ENCODE data around the gene ZDHHC12. TPM values are rescaled to one million over a fixed set of nuclear protein-coding genes. Genes with fewer than 3 reads are reported as not detected.

Gene ZDHHC12
- total RNA-seq, 2 donors from 2014 or later: 69.9 to 129 TPM

- intact Hi-C loops (cut with DNase I): no loop called here
- Histone ChIP-seq H3K27ac (no peak overlapping the region), H3K9me3 (no peaks in the 10 kb centered on the region), H3K9ac (ENCODE audit: low read depth in 2 of 2, low read length in 2 of 2) (no peak overlapping the region), H3K4me3 (no peak overlapping the region), H3K4me1 (no peaks in the 10 kb centered on the region), H3K27me3 (no peaks in the 10 kb centered on the region), H3K36me3 (no peaks in the 10 kb centered on the region)
- DNase-seq: no peak
- TF ChIP-seq CTCF (IDR thresholded peaks at IDR 0.05): no peak
Observed at GRCh38 chr9:128718475-128718874, 5.5 kb downstream of the ZDHHC12 start.

- no peaks in the 10 kb centered on the region for H3K9me3 ChIP-seq
- no peak overlapping the region for H3K27ac ChIP-seq
- no peak overlapping the region for H3K4me3 ChIP-seq
- no peaks in the 10 kb centered on the region for H3K36me3 ChIP-seq
- H3K9ac ChIP-seq (ENCODE audit: low read depth in 2 of 2, low read length in 2 of 2): no peak overlapping the region
- intact Hi-C loops (cut with DNase I): no loop called here
- TF ChIP-seq CTCF (IDR thresholded peaks at IDR 0.05): no peak
- no peaks in the 10 kb centered on the region for H3K4me1 ChIP-seq
- no peak for DNase-seq
- H3K27me3 ChIP-seq: no peaks in the 10 kb centered on the region
Observed at GRCh38 chr9:128718047-128718446, 5.9 kb downstream of the ZDHHC12 start.

GRCh38 chr9:128716581-128717254 is 7.2 kb downstream of the ZDHHC12 start:
- intact Hi-C loops (cut with DNase I): no loop called here
- TF ChIP-seq CTCF (IDR thresholded peaks at IDR 0.05): no peak
- Histone ChIP-seq H3K27me3 (no peaks in the 10 kb centered on the region), H3K36me3 (no peaks in the 10 kb centered on the region), H3K9me3 (no peaks in the 10 kb centered on the region), H3K4me3 (no peak overlapping the region), H3K27ac (no peak overlapping the region), H3K9ac (ENCODE audit: low read depth in 2 of 2, low read length in 2 of 2) (no peak overlapping the region), H3K4me1 (no peaks in the 10 kb centered on the region)
- DNase-seq: no peak

- no peaks in the 10 kb centered on the region for H3K9me3 ChIP-seq
- no peaks in the 10 kb centered on the region for H3K4me1 ChIP-seq
- no peaks in the 10 kb centered on the region for H3K27me3 ChIP-seq
- no peak for TF ChIP-seq CTCF (IDR thresholded peaks at IDR 0.05)
- H3K36me3 ChIP-seq: no peaks in the 10 kb centered on the region
- no peak overlapping the region for H3K4me3 ChIP-seq
- no peak overlapping the region for H3K27ac ChIP-seq
- DNase-seq: no peak
- intact Hi-C loops (cut with DNase I): no loop called here
- H3K9ac ChIP-seq (ENCODE audit: low read depth in 2 of 2, low read length in 2 of 2): no peak overlapping the region
Observed at GRCh38 chr9:128715436-128715750, 8.5 kb downstream of the ZDHHC12 start.

GRCh38 chr9:128714586-128715435 is 9.1 kb downstream of the ZDHHC12 start:
- no peaks in the 10 kb centered on the region for H3K9me3 ChIP-seq
- no peak for DNase-seq

More at GRCh38 chr9:128714586-128715435, 9.1 kb downstream of the ZDHHC12 start:
- no peak for TF ChIP-seq CTCF (IDR thresholded peaks at IDR 0.05)
- Histone ChIP-seq H3K4me3 (no peak overlapping the region), H3K4me1 (no peaks in the 10 kb centered on the region), H3K27me3 (no peaks in the 10 kb centered on the region), H3K36me3 (no peaks in the 10 kb centered on the region), H3K9ac (ENCODE audit: low read depth in 2 of 2, low read length in 2 of 2) (no peak overlapping the region), H3K27ac (no peak overlapping the region)
- intact Hi-C loops (cut with DNase I): no loop called here
